GM19328 (cell line): Measurements from ENCODE around the gene STPG1.

Experiments
- ATAC-seq: cut with Tn5 transposase; IDR thresholded peaks from one replicate; pipeline ENCODE4 v1.9.1; 2021; ENCODE audit warnings: mild to moderate bottlenecking, moderate library complexity; ENCODE audit not compliant: unreplicated experiment

Gene STPG1

DNA sequence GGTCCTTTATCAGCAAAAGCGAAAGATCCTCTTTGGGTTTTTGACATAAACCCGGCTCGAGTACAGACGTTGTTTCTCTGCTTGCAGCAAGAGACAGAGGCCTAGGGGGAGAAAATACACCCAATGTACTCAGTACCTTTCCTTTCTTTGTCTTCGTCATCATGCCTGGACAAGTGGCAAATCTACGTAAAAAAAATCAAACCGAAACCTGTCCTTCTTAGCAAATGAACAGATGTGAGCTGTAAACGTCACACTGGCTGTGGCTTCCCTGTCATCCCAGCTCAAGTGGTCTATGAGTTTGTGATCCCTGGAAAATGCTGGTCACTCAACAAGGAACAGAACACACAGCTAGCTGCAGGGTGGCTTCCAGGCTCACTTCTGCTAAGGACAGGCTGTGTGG is 39.9 kb downstream of the STPG1 start:
- no peak for ATAC-seq

DNA sequence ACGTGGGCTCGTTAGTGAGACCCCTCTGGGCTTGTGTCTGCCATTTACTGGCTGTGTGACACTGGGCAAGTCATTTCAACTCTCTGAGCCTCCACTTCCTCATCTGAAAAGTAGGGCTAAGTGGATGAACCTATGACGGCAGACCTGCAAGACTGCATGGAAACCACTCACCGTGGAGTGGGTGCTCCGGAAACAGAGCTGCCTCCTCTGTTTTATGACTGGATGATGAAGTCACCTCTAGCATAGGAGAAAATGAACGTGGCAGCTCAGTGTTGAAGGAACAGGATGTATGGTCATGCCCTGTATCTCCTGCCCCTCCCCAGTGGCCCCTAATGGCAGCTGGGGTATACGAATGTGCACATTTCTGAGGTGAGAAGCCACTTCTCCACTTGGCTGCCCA is 40.5 kb downstream of the STPG1 start:
- ATAC-seq = no peak

DNA sequence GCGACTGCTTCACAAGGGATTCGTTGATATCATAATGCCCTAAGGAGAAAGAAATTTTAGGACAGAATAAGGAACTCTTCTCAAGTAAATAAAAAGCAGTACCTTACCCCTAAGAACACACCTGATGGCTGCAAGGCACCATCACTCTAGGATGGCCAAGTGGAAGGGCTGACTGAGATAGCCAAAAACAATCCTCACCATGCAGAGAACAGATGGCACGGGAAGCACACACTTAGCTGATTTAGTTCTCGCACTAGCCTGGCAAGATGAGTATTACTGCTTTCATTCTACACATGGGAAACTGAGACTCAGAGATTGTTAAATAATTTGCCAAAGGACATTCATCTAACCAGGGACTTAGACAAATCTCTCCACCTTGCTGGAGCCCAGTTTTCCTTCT is 43.8 kb downstream of the STPG1 start:
- no peak for ATAC-seq

DNA sequence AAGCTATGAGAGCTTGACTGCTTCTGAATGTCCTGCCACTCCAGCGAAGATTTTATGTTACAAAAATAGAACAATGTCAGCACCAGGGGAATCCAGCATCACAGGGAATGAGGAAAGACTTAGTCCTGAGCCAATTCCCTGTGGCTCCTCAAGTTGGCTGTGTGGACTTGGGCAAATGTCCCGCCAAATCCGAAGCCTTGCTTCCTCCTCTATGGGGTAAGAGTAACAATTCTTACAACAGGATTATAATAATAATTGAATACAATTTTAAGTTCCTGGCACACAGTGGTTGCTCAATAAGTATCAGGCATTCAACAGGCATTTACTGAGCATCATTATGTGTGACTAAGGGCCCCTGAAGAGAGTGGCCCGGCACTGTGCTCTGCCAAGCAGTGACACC is 44.4 kb downstream of the STPG1 start:
- ATAC-seq = no peak

DNA sequence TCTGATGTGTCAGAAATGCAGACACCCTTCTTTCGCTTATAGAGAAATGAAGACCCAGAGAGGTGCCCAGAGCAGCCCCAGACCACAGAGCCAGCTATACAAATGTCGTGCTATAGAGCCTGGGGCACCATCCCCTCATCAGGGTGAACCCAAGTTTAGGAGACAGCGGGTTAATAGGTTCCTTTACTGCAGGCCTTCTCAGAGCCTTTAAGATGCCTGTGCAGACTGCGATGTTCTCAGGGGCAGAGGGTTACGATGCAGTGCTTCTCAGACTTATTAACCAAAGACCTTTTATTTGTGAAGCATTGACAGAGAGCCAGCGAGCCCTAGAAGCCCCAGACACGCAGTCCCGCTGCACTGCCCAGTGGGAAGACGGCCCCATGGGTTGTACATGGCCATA is 46.9 kb downstream of the STPG1 start:
- no peak for ATAC-seq

DNA sequence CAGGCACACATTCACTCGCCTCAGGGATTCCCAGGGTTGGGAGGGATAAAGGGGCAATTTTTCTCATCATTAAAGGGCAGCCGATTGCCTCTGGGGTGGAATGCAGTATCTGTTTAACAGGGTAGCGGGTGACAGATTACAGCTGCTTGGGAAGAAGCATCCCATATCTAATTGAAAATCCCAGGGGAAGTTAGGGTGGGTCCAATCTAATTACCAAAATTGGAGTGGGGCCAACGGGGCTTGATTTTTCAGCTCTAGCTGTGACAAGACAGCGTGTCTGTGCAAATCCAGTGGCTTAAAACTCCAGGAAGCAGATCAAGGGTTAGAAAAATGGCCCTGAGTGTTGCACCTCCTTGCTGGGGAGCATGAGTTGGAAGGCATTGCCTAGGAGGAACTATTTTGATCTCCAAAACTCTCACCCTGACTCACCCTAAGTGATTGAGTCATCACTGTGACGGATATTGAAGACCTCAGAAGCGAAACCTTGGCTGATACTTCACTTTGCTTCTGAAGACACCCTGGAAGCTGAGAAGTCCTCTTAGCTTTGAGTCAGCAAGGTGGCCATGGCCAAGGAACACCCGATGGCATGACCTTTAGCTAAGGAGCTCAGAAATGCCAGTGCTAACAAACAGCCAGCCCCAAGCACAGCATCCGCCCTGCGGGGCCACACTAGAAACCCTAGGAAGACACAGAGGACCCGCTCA is 48.5 kb downstream of the STPG1 start:
- no peak for ATAC-seq

DNA sequence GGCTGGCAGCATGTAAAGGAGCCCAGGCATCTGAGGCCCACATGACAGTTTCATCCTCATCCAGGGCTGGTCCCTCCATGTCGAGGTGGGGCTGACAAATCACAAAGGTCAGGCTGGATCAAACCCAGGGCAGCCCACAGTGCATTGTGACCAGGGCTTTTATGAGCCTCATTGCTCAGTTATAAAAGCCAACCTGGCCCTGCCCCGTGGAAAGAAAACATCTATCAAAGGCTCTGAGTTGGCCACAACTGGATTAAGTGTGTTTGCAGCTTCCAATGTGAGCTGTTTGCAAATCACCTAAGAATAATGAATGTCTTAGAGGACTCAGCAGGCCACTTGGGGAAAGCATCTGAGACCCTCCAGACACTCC is 49.0 kb downstream of the STPG1 start:
- no peak for ATAC-seq

DNA sequence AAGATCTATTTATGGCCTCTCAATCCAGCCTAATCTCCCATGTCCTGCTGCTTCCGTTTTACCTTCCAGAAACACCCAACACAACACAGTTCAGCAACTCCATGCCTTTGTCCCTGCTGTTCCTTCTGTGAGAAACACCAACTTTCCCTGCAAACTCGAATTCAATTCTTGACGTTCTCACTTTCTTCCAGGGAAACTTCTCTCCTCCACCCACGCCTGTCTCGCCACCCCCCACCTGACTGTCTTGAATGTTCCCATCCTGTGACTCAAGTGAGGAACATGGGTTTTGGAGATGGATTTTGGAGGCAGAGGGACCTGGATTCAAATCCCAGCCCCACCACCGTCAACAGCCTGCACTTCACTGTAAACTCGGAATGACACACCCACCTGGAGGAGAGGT is 49.6 kb downstream of the STPG1 start:
- ATAC-seq = no peak

DNA sequence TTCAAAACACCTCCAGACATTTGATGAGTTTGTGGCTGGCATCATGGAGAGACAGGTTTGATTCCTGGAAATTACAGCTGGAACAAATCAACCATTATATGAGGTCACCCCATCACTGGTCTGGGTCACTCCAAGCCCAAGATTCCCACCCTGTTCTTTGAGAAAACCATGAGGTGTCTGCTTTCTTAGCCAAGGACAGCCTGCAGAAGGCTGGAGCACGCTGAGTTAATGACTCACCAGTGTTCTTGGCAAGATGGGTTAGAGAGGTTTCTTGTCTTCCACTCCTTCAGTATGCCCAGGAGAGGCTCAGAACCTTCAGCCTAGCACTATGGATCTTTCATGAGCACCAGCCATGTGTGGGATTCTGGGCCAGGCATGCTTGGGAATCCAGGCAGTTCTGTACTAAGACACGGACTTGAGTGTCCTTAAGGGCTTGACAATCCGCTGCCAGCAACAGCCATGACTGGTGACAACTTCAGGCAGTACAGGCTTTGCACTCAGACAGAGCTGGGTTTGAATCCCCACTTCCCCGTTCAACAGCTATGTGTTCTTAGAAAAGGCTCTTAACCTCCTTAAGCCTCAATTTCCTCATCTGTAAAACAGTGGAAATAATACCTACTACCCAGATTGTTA is 50.5 kb downstream of the STPG1 start:
- no peak for ATAC-seq

DNA sequence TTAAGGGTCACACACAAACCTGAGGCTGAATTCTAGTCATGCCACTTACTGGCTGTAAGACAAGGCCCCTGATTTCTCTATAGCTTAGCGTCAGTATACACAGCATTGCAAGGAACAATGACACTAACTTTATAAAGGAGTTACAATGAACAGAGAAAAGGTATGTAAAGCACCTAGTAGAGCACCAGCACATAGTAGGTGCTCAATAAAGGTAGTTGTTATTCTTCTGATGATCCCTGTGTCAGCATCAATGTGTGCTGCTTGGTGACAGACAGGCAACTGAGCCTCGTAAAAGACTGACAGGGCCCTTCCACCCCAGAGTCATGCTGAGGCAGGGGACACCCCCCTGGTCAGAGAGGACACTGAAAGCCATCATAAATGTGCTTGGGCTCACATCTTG is 51.2 kb downstream of the STPG1 start:
- no peak for ATAC-seq

DNA sequence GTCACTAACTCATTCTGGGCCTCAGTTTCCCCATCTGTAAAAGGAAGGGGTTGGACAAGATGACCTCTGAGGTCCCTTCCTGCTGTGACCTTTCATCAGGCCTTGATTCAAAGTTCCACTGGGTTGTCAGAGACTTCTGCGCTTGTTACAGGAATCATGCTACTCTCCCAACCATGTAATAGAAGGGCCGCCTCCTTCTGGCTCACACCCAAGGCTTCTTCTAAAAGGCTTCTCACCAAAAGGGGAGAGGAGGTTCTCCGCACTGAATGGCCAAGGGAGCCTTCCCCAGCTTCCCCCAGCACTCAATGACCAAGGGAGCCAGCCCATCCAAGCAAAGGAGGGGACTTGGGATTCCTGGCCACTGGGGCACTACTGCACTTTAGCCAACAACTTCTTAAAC is 51.8 kb downstream of the STPG1 start:
- no peak for ATAC-seq

DNA sequence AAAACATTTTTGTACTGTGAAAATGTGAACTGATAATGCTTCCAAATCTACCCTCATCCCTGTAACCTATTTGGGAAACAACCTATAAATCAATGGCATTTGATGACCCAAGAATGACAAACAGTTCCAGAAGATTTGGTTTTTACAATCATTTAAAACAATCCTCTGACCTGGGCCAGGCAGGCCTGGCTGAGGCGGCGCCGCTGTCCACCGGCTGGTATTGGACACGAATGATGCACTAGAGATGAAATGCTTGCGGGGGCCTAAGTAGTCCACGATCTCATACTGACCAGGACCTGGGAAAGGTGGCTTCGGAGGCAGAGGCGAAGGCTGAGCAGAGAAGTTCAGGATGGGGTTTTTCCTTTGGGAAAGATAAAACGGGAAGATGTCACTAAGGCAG is 52.9 kb downstream of the STPG1 start:
- no peak for ATAC-seq

DNA sequence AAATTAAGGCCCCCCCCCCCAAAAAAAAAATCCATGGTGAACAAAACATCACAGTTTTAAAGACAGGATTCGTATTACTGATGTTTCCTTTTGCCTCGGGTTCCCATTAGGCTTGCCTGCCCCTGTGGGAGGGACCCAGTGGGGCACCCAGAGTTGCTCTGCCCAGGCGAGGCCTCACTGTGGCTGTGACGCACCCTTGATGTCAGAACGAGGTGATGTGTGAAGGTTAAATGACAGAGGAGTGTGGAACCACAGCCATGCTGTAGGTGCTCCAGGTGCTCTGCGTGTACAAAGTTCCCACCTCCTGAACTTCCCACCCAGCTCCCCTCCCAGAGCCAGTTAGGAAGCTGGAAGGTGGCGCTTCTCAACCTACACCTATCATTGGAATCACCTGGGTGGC is 56.5 kb downstream of the STPG1 start:
- ATAC-seq = no peak

DNA sequence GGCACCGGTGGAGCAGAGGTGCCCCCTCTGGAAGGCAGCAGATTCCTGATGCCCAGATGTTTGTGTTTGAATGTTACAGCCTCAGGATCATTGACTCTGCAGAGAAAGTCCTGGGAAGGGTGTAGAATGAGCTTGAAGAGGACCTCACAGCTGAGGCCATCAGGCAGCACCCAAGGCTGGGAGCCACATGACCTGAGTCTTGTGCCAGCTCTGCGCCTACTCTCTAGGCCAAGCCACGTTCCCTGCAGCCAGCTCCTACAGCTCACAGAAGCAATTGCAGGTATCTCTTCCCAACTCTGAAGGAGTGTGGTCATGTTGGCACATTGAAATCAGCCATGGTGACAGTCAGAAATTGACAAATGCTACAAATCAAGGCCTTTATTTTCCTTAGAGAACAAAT is 58.1 kb downstream of the STPG1 start:
- ATAC-seq = no peak

DNA sequence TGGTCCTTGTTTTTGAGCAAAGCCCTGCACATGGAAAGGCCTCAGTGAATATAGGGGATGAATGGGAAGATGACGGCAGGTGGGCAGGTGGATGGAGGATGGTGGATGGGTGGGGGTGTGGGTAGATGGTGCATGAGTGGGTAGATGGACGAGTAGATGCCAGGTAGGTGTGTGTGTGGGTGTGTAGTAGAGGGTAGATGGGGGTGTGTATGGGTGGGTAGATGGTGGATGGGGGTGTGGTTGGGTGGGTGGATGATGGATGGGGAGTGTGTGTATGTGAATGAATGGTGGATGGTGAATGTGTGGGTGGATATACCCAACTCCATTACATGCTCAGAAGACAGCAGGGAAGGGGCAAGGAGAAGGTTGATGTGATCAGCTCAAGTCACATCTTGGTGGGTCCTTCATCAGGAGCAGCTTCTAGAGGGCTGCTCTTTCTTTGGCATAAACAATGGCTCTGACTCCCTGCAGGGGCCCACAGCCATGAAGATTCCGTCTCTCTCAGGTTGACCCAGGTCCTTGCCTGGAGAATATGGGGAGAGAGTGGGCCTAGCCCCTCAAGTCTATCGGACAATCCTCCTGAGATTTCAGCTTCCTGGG is 60.2 kb downstream of the STPG1 start:
- no peak for ATAC-seq

DNA sequence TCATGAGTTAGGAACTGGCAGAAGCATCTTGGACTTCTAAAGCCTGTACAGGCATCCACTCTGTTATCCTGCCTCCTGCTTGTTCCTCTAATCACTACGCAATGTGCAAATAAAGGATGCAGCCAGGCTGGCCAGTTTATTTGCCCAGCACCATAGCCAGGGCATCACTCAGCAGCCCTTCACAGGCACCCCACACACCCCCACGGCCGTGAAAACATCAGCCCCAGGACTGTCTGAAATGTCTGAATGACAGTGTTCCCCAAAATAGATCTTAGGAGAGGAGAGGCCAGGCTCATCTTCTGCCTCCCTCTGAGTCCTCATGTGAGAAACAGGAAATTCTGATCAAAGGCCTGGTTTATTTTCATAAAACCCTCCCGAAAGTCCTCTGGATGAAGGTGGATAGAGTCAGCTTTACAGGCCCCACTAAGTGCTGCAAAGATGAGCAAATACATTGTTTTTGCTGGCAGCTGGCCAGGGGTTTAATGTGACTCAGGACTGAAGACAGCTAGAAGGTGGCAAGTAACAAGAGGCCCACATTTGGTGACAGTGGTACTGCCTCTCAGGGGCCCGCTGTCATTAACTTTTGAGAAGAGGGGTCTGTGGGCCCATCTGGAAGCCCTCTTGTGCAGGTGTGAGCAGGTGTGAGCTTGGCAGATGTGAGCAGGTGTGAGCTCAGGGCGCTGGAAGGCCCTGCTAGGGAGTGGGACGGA is 61.5 kb downstream of the STPG1 start:
- ATAC-seq = no peak

DNA sequence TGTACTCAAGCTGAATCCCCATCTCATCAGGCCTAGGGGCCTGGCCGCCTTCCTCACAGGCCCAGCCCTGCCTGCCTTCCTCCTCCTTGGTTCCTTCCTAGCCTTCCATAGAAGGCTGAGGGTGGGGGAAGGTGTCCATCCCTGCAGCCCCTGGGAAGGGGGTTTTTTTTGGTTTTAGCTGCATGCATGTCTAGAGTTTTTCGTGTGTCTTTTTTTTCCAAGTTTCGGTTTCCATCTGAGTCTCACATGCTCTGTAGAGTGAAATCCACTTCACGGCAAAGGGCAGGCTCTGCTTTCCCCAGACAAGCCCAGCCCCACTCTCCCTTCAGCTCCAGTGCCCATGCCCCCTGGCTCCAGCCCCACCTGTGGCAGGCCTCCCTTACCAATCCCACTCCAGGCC is 62.3 kb downstream of the STPG1 start:
- no peak for ATAC-seq

DNA sequence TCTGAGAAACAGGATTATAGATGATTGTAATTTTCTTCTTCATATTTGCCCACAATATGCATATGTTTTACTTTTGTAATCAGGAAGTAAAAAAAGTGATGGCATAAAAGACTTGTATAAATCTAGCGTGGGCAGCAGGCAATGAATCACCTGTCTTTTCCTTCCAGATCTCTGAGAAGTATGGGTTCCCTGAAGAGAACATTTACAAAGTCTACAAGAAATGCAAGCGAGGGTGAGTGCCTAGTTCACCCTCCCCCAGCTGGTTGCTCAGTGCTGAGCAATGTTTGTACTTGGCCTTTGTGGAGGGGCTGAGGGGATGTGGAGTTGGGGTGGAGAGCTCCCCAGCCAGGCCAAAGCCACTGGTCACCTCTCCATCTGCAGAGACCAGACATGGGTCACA is 63.7 kb downstream of the STPG1 start:
- ATAC-seq = no peak

DNA sequence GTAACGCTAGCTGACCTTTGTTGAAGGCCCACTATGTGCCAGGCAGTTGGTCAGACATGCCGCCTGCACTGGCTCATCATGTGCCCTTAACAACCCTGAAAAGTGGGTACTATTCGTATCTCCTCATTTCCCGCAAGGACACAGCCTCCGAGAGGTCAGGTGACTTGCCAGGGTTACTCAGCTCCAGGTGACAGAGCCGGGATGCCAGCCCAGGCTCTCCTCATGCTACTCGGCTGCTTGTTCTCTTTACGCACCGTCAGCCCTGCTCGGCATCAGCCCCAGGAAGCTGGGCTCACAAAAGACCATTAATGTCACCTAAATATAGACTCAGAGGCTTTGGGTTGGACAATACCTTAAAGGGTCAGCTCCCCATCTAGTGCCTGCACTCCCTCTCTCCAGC is 65.4 kb downstream of the STPG1 start:
- no peak for ATAC-seq

DNA sequence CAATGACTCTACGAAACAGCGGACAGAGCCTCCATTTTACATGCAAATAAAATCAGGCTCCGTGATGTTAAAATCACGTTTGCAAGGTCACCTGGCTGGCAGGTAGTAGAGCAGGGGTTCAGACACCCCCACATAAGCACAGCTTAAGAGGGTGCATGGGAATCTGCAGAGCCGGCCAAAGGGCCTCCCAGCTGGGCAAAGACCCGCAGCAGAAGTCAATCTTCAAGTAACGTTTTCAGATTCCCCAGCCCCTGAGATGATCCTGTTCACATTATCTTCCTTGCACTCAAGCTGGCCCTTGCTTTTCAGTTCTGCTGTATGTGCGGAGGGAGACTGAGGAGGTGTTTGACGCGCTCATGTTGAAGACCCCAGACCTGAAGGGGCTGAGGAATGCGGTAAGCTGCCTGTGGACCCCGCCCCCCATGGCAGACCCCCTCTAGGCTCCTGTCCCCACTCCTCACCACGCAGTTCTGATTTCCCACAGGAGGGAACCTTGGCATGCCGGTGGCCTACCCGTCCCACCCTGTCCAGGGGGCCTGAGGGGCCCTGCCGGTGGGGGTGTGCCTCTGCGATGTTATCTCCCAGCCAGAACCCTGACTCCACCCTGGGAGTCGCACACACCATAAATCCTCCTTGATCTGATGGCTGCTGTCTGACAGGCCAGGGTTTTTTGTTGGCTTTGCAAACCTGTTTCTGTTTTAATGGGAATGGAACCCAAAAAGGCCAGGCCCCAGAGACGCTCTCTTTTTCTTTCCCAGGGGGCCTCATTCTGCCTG is 66.2 kb downstream of the STPG1 start:
- no peak for ATAC-seq

DNA sequence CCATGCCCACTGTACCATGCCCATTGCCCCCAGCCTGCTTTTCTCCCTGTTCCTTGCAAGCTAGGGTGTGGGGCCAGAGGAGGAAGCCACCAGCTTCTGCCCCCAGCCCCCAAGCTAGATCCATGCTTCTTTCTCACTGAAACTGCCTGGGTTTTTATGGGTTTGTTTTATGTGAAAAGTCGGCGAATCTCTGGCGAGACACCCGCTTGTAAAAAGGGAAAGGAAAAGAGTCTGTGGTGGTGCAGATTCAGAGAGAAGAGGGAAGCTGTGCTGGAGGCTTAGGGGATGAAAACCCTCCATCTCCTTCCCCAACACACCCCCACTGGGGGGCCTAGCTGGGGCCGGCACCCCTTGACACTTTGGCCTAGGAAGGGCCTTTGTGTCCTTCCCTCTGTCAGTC is 68.2 kb downstream of the STPG1 start:
- no peak for ATAC-seq
